HCT116 (cell line): ENCODE data around the gene EIF4E1B. TPM values are rescaled to one million over a fixed set of nuclear protein-coding genes. Genes with fewer than 3 reads are reported as not detected.

Source experiments
- ATAC-seq: fragments of 200-7000 bp; cut with Tn5 transposase; 2 replicates; pipeline ENCODE4 v1.9.1; 2020; ENCODE audit warnings: mild to moderate bottlenecking, moderate library complexity
- BruUV-seq: library from RNA; stranded (reverse); fragments of 400-500 nt; replicated peaks from 2 replicates; lab custom pipeline; 2021; lab: Mats Ljungman, UMichigan
- CTCF ChIA-PET: fragments of 300-600 bp; sonication (Branson Sonifier 250); formaldehyde crosslinking; loops from one replicate; lab custom pipeline; 2021; ENCODE audit warnings: antibody characterized with exemption; lab: Charles Lee
- POLR2A ChIA-PET: fragments of 300-600, 350-600 bp; sonication (Branson Sonifier 250); formaldehyde crosslinking; loops from one replicate; lab custom pipeline; 2021; ENCODE audit warnings: antibody characterized with exemption; lab: Charles Lee
- RAD21 ChIA-PET, 2 experiments: fragments of 300-600 bp; sonication (Branson Sonifier 250); formaldehyde crosslinking; loops; one replicate each; lab custom pipeline; 2023; ENCODE audit warnings: low total read pairs in 2 of 2; ENCODE audit not compliant: uncharacterized antibody in 2 of 2, unreplicated experiment in 2 of 2, low non-redundant PET in 1 of 2; lab: Charles Lee
- DNase-seq: peaks from one replicate; pipeline ENCODE4 v3.0.0-alpha.2; 2010; ENCODE audit warnings: low read depth, low spot score
- H2AFZ ChIP-seq: fragments of 200-600 bp; shearing (Covaris generic), sonication (generic); 2 replicates; pipeline ENCODE4 v1.6.1; 2017; ENCODE audit warnings: low read depth, mixed run types, mixed read lengths, antibody characterized with exemption, low read length; ENCODE audit not compliant: poor library complexity, severe bottlenecking
- H3K27ac ChIP-seq: 2 replicates; pipeline ENCODE4 v1.5.1; 2012; ENCODE audit warnings: low read depth, low read length
- H3K27me3 ChIP-seq: fragments of 200-600 bp; sonication (generic); 2 replicates; pipeline ENCODE4 v1.6.1; 2016; ENCODE audit warnings: mixed run types, low read length, mixed read lengths; ENCODE audit not compliant: insufficient read depth
- H3K36me3 ChIP-seq, 2 experiments: fragments of 200-500 bp in 1 of 2; fragments of 200-600 bp in 1 of 2; sonication (Bioruptor generic) in 1 of 2; sonication (generic) in 1 of 2; 2 replicates each; pipeline versions ENCODE4 v1.5.1 to v1.6.1; 2014 to 2016; ENCODE audit warnings: low read length in 2 of 2, inconsistent platforms in 1 of 2, mixed read lengths in 1 of 2, mixed run types in 1 of 2; ENCODE audit not compliant: insufficient read depth in 2 of 2, control insufficient read depth in 1 of 2
- H3K4me1 ChIP-seq, 2 experiments: fragments of 200-600 bp in 1 of 2; sonication (generic) in 1 of 2; 2 replicates each; pipeline versions ENCODE4 v1.5.1 to v1.6.1; 2012 to 2017; ENCODE audit warnings: low read length in 2 of 2, inconsistent platforms in 1 of 2, mild to moderate bottlenecking in 1 of 2, mixed read lengths in 1 of 2, mixed run types in 1 of 2, moderate library complexity in 1 of 2; ENCODE audit not compliant: insufficient read depth in 2 of 2, control insufficient read depth in 1 of 2
- H3K4me2 ChIP-seq: fragments of 200-600 bp; sonication (generic); 2 replicates; pipeline ENCODE4 v1.6.1; 2017; ENCODE audit warnings: mixed run types, low read length, mixed read lengths
- H3K4me3 ChIP-seq, 2 experiments: fragments of 200-600 bp in 1 of 2; sonication (generic) in 1 of 2; replicated peaks in 1 of 2; 2 replicates each; pipeline ENCODE4 v1.5.1; 2011 to 2016; ENCODE audit warnings: low read length in 2 of 2, control low read depth in 1 of 2, low read depth in 1 of 2, mild to moderate bottlenecking in 1 of 2, mixed read lengths in 1 of 2, mixed run types in 1 of 2
- H3K79me2 ChIP-seq: fragments of 200-600 bp; sonication (generic); 2 replicates; pipeline ENCODE4 v1.6.1; 2017; ENCODE audit warnings: mild to moderate bottlenecking, mixed run types, low read length, moderate library complexity, mixed read lengths; ENCODE audit not compliant: insufficient read depth
- H3K9ac ChIP-seq: fragments of 200-600 bp; sonication (generic); 2 replicates; pipeline ENCODE4 v1.6.1; 2016; ENCODE audit warnings: low read length, mixed read lengths
- H3K9me2 ChIP-seq: fragments of 200-600 bp; sonication (generic), shearing (Covaris generic); 2 replicates; pipeline ENCODE4 v1.6.1; 2017; ENCODE audit warnings: mixed run types, mild to moderate bottlenecking, moderate library complexity; ENCODE audit not compliant: insufficient read depth
- H3K9me3 ChIP-seq, 2 experiments: fragments of 200-500 bp in 1 of 2; fragments of 200-600 bp in 1 of 2; sonication (Bioruptor generic) in 1 of 2; sonication (generic) in 1 of 2; 2 replicates each; pipeline ENCODE4 v1.6.1; 2014 to 2017; ENCODE audit warnings: low read length in 2 of 2, mixed read lengths in 2 of 2, inconsistent platforms in 1 of 2, low read depth in 1 of 2, mild to moderate bottlenecking in 1 of 2, mixed run types in 1 of 2, moderate library complexity in 1 of 2; ENCODE audit not compliant: control insufficient read depth in 1 of 2, insufficient read depth in 1 of 2
- H4K20me1 ChIP-seq: fragments of 200-600 bp; sonication (generic), shearing (Covaris generic); 2 replicates; pipeline ENCODE4 v1.6.1; 2017; ENCODE audit warnings: mixed run types, mild to moderate bottlenecking, moderate library complexity; ENCODE audit not compliant: insufficient read depth
- CBX3 ChIP-seq: IDR thresholded peaks from 2 replicates; pipeline ENCODE4 v1.6.1; 2012; ENCODE audit warnings: low read depth
- EGR1 ChIP-seq: IDR thresholded peaks from 2 replicates; pipeline ENCODE4 v1.6.1; 2012; ENCODE audit warnings: low read depth
- JUND ChIP-seq: IDR thresholded peaks from 2 replicates; pipeline ENCODE4 v1.6.1; 2012
- TCF7L2 ChIP-seq: IDR thresholded peaks from 2 replicates; pipeline ENCODE4 v1.7.0; 2011; ENCODE audit warnings: borderline replicate concordance, inconsistent platforms; ENCODE audit not compliant: insufficient read depth, insufficient read length; ENCODE audit errors: extremely low read depth
- ZNF274 ChIP-seq: fragments of 200-500 bp; sonication (Bioruptor generic); IDR thresholded peaks from 2 replicates; pipeline ENCODE4 v1.6.1; 2014; ENCODE audit warnings: mild to moderate bottlenecking, low read depth, low read length, inconsistent platforms
- intact Hi-C: fragments of 100-400 bp; cut with micrococcal nuclease; formaldehyde crosslinking; loops from 2 replicates; pipeline ENCODE4 v1.10.0; 2022
- total RNA-seq: library from RNA; stranded (reverse); gene quantifications from one replicate; pipeline ENCODE4 v1.2.1, GENCODE V29; 2021; ENCODE audit not compliant: unreplicated experiment
- TF ChIP-seq, protein P1 (sequence below), 3 experiments: fragments of 200-600 bp in 1 of 3; sonication (generic) in 1 of 3; IDR thresholded peaks in 2 of 3; conservative IDR thresholded peaks in 1 of 3; 2 replicates each; pipeline ENCODE4 v1.5.1; 2012 to 2017; ENCODE audit warnings: low read depth in 2 of 3, low read length in 2 of 3, antibody characterized with exemption in 1 of 3, borderline replicate concordance in 1 of 3, control low read depth in 1 of 3, mild to moderate bottlenecking in 1 of 3, mixed read lengths in 1 of 3, mixed run types in 1 of 3, moderate library complexity in 1 of 3; ENCODE audit not compliant: insufficient read depth in 1 of 3

The EIF4E1B gene
- total RNA-seq, 1 experiment from 2014 or later, result 0.07 TPM

DNA sequence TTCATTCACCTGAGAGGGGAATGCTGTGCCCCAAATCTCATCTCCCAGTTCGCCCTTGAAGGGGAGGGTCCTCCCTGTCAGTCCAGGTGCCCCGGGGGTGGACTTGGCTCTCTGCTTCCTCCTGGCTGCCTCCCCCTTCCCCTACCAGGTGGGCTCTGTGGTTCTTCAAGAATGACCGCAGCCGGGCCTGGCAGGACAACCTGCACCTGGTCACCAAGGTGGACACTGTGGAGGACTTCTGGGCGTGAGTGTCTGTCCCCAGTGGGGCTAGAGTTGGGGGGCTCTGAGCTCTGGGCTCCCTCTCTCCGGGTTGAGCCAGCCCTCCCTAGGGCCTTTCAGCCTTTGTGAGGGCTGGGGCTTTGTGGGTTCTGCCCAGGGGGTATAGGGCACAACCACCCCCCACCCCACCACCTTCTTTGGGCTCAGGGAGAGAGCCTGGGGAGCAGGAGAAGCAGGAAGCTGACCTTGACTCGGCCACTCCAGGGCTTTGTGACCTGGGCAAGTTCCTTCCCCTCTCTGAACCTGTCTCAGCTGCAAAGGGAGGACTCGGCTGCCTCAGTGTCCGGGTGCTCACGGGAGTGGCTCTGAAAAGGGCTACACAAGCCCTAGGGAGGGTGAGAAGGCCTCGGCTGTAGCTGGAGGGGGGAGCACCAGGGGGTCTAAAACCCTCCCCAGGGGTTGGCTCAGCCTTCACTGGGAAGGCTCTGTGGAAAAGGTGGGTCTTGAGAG is 13.2 kb downstream of the EIF4E1B start:
- Histone ChIP-seq H3K27me3 (no peaks in the 10 kb centered on the region), H3K79me2 (peaks cover 8% of the 10 kb centered on the region), H3K9me3 (no peaks in the 10 kb centered on the region), H3K4me1 (peaks cover 16 to 40% of the 10 kb centered on the region in 2 experiments), H3K4me3 (no peak overlapping the region), H3K9me2 (no peaks in the 10 kb centered on the region), H3K36me3 (no peaks in the 10 kb centered on the region), H3K4me2 (no peak overlapping the region), H2AFZ (no peak overlapping the region), H3K27ac (no peak overlapping the region), H4K20me1 (no peaks in the 10 kb centered on the region), H3K9ac (no peak overlapping the region)
- ATAC-seq (no peak), DNase-seq (no peak)
- CTCF ChIA-PET, result interaction anchor here (1.1 kb wide), 1 partner anchor 17 kb away, joined by 3 read pairs; no protein-coding TSS in a partner anchor
- POLR2A ChIA-PET, result interaction anchor here (0.7 kb wide), 1 partner anchor 106 kb away, joined by 9 read pairs; the partner anchor contains the start of gene RNF44
- TF ChIP-seq ZNF274 (no peak), EGR1 (no peak), JUND (no peak), CBX3 (no peak), TCF7L2 (no peak)
- TF ChIP-seq, protein P1, sequence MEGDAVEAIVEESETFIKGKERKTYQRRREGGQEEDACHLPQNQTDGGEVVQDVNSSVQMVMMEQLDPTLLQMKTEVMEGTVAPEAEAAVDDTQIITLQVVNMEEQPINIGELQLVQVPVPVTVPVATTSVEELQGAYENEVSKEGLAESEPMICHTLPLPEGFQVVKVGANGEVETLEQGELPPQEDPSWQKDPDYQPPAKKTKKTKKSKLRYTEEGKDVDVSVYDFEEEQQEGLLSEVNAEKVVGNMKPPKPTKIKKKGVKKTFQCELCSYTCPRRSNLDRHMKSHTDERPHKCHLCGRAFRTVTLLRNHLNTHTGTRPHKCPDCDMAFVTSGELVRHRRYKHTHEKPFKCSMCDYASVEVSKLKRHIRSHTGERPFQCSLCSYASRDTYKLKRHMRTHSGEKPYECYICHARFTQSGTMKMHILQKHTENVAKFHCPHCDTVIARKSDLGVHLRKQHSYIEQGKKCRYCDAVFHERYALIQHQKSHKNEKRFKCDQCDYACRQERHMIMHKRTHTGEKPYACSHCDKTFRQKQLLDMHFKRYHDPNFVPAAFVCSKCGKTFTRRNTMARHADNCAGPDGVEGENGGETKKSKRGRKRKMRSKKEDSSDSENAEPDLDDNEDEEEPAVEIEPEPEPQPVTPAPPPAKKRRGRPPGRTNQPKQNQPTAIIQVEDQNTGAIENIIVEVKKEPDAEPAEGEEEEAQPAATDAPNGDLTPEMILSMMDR (IDR thresholded peaks at IDR 0.05 in 2 of 3, conservative IDR thresholded peaks at IDR 0.05 in 1 of 3; ENCODE audit: borderline replicate concordance in 1 of 3, insufficient read depth in 1 of 3, low read depth in 2 of 3, low read length in 2 of 3), result no peak
- no TSS peak for BruUV-seq
- RAD21 ChIA-PET, result no interaction called here
- intact Hi-C loops, result no loop called here
